Caco-2 (cell line): Measurements from ENCODE around the gene ME3. TPM values are rescaled to one million over a fixed set of nuclear protein-coding genes. Genes with fewer than 3 reads are reported as not detected.

Experiments used
- BruUV-seq: library from RNA; stranded (reverse); fragments of 400-500 nt; replicated peaks from 2 replicates; lab custom pipeline; 2021; lab: Mats Ljungman, UMichigan
- CTCF ChIA-PET: fragments of 300-600 bp; sonication (Branson Sonifier 250); formaldehyde crosslinking; loops from one replicate; lab custom pipeline; 2022; ENCODE audit warnings: antibody characterized with exemption; lab: Charles Lee
- POLR2A ChIA-PET: fragments of 300-600 bp; sonication (Branson Sonifier 250); formaldehyde crosslinking; loops from one replicate; lab custom pipeline; 2022; ENCODE audit warnings: antibody characterized with exemption; lab: Charles Lee
- DNase-seq, 2 experiments: peaks; one replicate each; pipeline versions ENCODE4 v3.0.0 to v3.0.0-alpha.2; 2020 to 2022
- H3K27me3 ChIP-seq: replicated peaks from 2 replicates; pipeline ENCODE4 v1.6.0; 2011; ENCODE audit warnings: low read length; ENCODE audit not compliant: control insufficient read depth, insufficient read depth
- H3K36me3 ChIP-seq: 2 replicates; pipeline ENCODE4 v1.5.1; 2011; ENCODE audit warnings: low read length; ENCODE audit not compliant: control insufficient read depth, insufficient read depth
- H3K4me1 ChIP-seq: fragments of 250-450 bp; sonication (Bioruptor Pico); 2 replicates; pipeline ENCODE4 v1.5.1; 2020; ENCODE audit warnings: mild to moderate bottlenecking
- H3K4me3 ChIP-seq: 2 replicates; pipeline ENCODE4 v1.5.1; 2011; ENCODE audit warnings: low read depth, mild to moderate bottlenecking, control low read depth, low read length
- H3K9me3 ChIP-seq: fragments of 250-450 bp; sonication (Bioruptor Pico); 2 replicates; pipeline ENCODE4 v1.5.1; 2020; ENCODE audit warnings: mild to moderate bottlenecking, moderate library complexity
- H3K27ac Mint-ChIP-seq: one replicate; pipeline ENCODE4 v1.8.0; 2022; ENCODE audit warnings: mixed read lengths; ENCODE audit not compliant: unreplicated experiment
- H3K27me3 Mint-ChIP-seq: one replicate; pipeline ENCODE4 v1.8.0; 2022; ENCODE audit warnings: mixed read lengths; ENCODE audit not compliant: insufficient read depth, unreplicated experiment
- H3K36me3 Mint-ChIP-seq: one replicate; pipeline ENCODE4 v1.8.0; 2022; ENCODE audit warnings: mild to moderate bottlenecking, mixed read lengths; ENCODE audit not compliant: insufficient read depth, unreplicated experiment
- H3K4me1 Mint-ChIP-seq: one replicate; pipeline ENCODE4 v1.8.0; 2022; ENCODE audit warnings: low read depth, mixed read lengths; ENCODE audit not compliant: unreplicated experiment
- H3K4me3 Mint-ChIP-seq: one replicate; pipeline ENCODE4 v1.8.0; 2022; ENCODE audit warnings: mild to moderate bottlenecking, moderate library complexity, mixed read lengths; ENCODE audit not compliant: unreplicated experiment
- H3K9me3 Mint-ChIP-seq: one replicate; pipeline ENCODE4 v1.8.0; 2022; ENCODE audit warnings: mixed read lengths; ENCODE audit not compliant: unreplicated experiment
- CTCF ChIP-seq, 2 experiments: fragments of 200-600 bp in 1 of 2; IDR thresholded peaks; 1 replicate in 1 of 2; 2 replicates in 1 of 2; pipeline versions ENCODE4 v1.5.1 to v1.8.0; 2011 to 2022; ENCODE audit warnings: antibody characterized with exemption in 1 of 2, control low read depth in 1 of 2, inconsistent platforms in 1 of 2, low read depth in 1 of 2, low read length in 1 of 2, mild to moderate bottlenecking in 1 of 2, moderate library complexity in 1 of 2; ENCODE audit not compliant: insufficient read depth in 1 of 2, severe bottlenecking in 1 of 2, unreplicated experiment in 1 of 2
- intact Hi-C: fragments of 100-400 bp; cut with micrococcal nuclease; formaldehyde crosslinking; loops from one replicate; pipeline ENCODE4 v1.10.0; 2022; ENCODE audit not compliant: unreplicated experiment
- total RNA-seq: library from RNA; stranded (reverse); gene quantifications from 2 replicates; pipeline ENCODE4 v1.2.3, GENCODE V29; 2022

The ME3 gene
- total RNA-seq, 1 experiment from 2014 or later, result 32.8 TPM

- ChIA-PET POLR2A (no interaction called here), CTCF (interaction anchor here (1.5 kb wide), 1 partner anchor 16 kb away, joined by 4 read pairs; no protein-coding TSS in a partner anchor)
- TF ChIP-seq CTCF (IDR thresholded peaks at IDR 0.05; ENCODE audit: insufficient read depth in 1 of 2, low read depth in 1 of 2, low read length in 1 of 2, severe bottlenecking in 1 of 2, unreplicated experiment in 1 of 2), result no peak
- Mint-ChIP-seq H3K27ac (no peak overlapping the region), H3K36me3 (no peaks in the 10 kb centered on the region), H3K4me1 (peaks cover 32% of the 10 kb centered on the region), H3K9me3 (no peaks in the 10 kb centered on the region), H3K4me3 (no peak overlapping the region), H3K27me3 (no peaks in the 10 kb centered on the region)
- Histone ChIP-seq H3K4me3 (no peak overlapping the region), H3K36me3 (no peaks in the 10 kb centered on the region), H3K4me1 (peaks cover 40% of the 10 kb centered on the region), H3K27me3 (no peaks in the 10 kb centered on the region), H3K9me3 (no peaks in the 10 kb centered on the region)
- intact Hi-C loops, result loop anchor here (5.0 kb wide), 1 partner anchor 188 kb away; no protein-coding TSS in a partner anchor
- BruUV-seq, result no TSS peak
- DNase-seq, result no peak
Measured at GRCh38 chr11:86624366-86624765, 48.0 kb downstream of the ME3 start.

- intact Hi-C loops, result loop anchor here (5.0 kb wide), 1 partner anchor 189 kb away; no protein-coding TSS in a partner anchor
- no TSS peak for BruUV-seq
- no peak for TF ChIP-seq CTCF (IDR thresholded peaks at IDR 0.05; ENCODE audit: insufficient read depth in 1 of 2, low read depth in 1 of 2, low read length in 1 of 2, severe bottlenecking in 1 of 2, unreplicated experiment in 1 of 2)
- Mint-ChIP-seq H3K9me3 (no peaks in the 10 kb centered on the region), H3K27me3 (no peaks in the 10 kb centered on the region), H3K4me1 (peaks cover 32% of the 10 kb centered on the region), H3K36me3 (no peaks in the 10 kb centered on the region), H3K4me3 (no peak overlapping the region), H3K27ac (peak overlapping the region; percentile 39)
- ChIA-PET POLR2A (no interaction called here), CTCF (interaction anchor here (1.5 kb wide), 1 partner anchor 16 kb away, joined by 4 read pairs; no protein-coding TSS in a partner anchor)
- no peak for DNase-seq
- Histone ChIP-seq H3K9me3 (no peaks in the 10 kb centered on the region), H3K36me3 (no peaks in the 10 kb centered on the region), H3K4me1 (peaks cover 40% of the 10 kb centered on the region), H3K4me3 (no peak overlapping the region), H3K27me3 (no peaks in the 10 kb centered on the region)
Measured at GRCh38 chr11:86623736-86624135, 48.7 kb downstream of the ME3 start.

GRCh38 chr11:86623041-86623621, 49.3 kb downstream of the ME3 start:
- H3K9me3 Mint-ChIP-seq, result no peaks in the 10 kb centered on the region
- intact Hi-C loops, result loop anchor here (5.0 kb wide), 1 partner anchor 189 kb away; no protein-coding TSS in a partner anchor
- ChIA-PET POLR2A (no interaction called here), CTCF (no interaction called here)
- Histone ChIP-seq H3K27me3 (no peaks in the 10 kb centered on the region), H3K36me3 (no peaks in the 10 kb centered on the region), H3K9me3 (no peaks in the 10 kb centered on the region), H3K4me3 (no peak overlapping the region), H3K4me1 (peaks cover 40% of the 10 kb centered on the region)
- H3K4me1 Mint-ChIP-seq, result peaks cover 32% of the 10 kb centered on the region
- no TSS peak for BruUV-seq
- no peaks in the 10 kb centered on the region for H3K36me3 Mint-ChIP-seq
- DNase-seq, result peak in 1 of 2 experiments; percentile 21
- peak overlapping the region; percentile 39 for H3K27ac Mint-ChIP-seq
- H3K4me3 Mint-ChIP-seq, result no peak overlapping the region
- H3K27me3 Mint-ChIP-seq, result no peaks in the 10 kb centered on the region
- TF ChIP-seq CTCF (IDR thresholded peaks at IDR 0.05; ENCODE audit: insufficient read depth in 1 of 2, low read depth in 1 of 2, low read length in 1 of 2, severe bottlenecking in 1 of 2, unreplicated experiment in 1 of 2), result no peak
